Measurements from ENCODE around the gene CSMD2.

CSMD2 gene

DNA sequence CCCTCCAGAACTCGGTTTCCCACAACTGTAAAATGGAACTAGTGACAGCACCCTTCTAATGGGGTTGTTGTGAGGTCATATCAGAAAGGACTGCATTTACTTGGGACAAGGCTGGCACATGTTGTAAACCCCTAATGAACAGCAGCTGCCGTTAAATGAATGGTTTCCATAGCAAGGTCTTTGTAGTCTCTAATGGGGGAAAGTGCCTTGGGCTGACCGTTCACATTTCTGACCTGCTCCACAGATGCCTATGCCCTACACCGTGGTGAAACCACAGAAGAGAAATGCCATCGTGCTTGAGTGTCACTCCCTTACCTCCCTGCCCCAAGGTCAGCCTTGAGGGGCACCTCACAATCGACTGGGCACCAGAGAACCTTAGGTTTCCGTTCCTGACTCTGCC is 549.5 kb downstream of the CSMD2 start:
- Histone ChIP-seq H3K9me3 (ENCODE audit: insufficient read depth, low read length) (no peaks in the 10 kb centered on the region), H2AFZ (ENCODE audit: low read depth, low read length) (no peak overlapping the region), H3K4me2 (ENCODE audit: low read length) (no peak overlapping the region), H3K4me3 (ENCODE audit: low read length) (no peak overlapping the region), H3K79me2 (ENCODE audit: low read length) (no peaks in the 10 kb centered on the region), H4K20me1 (ENCODE audit: insufficient read depth, low read length) (no peaks in the 10 kb centered on the region), H3K27ac (ENCODE audit: low read length) (no peak overlapping the region), H3K4me1 (ENCODE audit: low read length) (no peaks in the 10 kb centered on the region), H3K36me3 (replicated peaks; ENCODE audit: low read depth, low read length) (no peaks in the 10 kb centered on the region), H3K27me3 (ENCODE audit: low read depth, low read length) (peaks cover 14% of the 10 kb centered on the region; the same call in 1 of the 2 replicates), H3K9ac (ENCODE audit: low read length) (no peak overlapping the region)
- no peak for TF ChIP-seq EZH2phosphoT487 (IDR thresholded peaks at IDR 0.05; ENCODE audit: low read depth)
- TF ChIP-seq, protein P1, sequence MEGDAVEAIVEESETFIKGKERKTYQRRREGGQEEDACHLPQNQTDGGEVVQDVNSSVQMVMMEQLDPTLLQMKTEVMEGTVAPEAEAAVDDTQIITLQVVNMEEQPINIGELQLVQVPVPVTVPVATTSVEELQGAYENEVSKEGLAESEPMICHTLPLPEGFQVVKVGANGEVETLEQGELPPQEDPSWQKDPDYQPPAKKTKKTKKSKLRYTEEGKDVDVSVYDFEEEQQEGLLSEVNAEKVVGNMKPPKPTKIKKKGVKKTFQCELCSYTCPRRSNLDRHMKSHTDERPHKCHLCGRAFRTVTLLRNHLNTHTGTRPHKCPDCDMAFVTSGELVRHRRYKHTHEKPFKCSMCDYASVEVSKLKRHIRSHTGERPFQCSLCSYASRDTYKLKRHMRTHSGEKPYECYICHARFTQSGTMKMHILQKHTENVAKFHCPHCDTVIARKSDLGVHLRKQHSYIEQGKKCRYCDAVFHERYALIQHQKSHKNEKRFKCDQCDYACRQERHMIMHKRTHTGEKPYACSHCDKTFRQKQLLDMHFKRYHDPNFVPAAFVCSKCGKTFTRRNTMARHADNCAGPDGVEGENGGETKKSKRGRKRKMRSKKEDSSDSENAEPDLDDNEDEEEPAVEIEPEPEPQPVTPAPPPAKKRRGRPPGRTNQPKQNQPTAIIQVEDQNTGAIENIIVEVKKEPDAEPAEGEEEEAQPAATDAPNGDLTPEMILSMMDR (IDR thresholded peaks at IDR 0.05; ENCODE audit: low read depth, low read length) = no peak

DNA sequence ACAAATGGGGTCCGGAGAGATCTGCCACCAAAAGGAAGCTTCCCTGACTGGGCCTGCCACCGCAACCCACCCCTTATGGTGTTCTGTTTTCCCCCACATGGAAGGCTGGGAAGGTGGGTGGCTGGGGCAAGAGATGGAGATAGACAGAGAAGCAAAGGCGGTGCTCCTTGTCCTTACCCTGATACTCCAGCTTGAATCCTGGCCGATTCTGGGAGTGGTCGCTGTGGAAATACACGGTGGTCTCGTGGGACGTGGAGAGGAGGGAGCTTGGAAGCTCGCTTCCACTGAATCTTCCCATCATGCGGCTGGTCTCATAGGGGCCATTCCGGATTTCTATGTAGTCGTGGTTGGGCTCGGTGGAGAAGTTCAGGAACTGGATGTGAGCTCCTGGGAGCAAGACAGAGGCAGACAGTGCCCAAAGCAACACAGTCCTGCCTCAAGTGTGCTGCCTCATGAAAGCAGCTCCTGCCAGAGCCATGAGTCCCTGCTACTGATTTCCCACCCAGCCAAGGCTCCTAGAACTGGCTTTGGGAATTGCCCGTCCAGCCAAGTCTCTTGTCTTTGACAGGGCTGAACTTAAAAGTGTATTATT is 554.1 kb downstream of the CSMD2 start:
- no peak overlapping the region for H3K9ac ChIP-seq (ENCODE audit: low read length)
- H3K4me2 ChIP-seq (ENCODE audit: low read length) = no peak overlapping the region
- H2AFZ ChIP-seq (ENCODE audit: low read depth, low read length) = no peak overlapping the region
- H3K79me2 ChIP-seq (ENCODE audit: low read length) = no peaks in the 10 kb centered on the region
- no peak overlapping the region for H3K27ac ChIP-seq (ENCODE audit: low read length)
- H3K27me3 ChIP-seq (ENCODE audit: low read depth, low read length) = peaks cover 14% of the 10 kb centered on the region; the same call in 1 of the 2 replicates
- no peaks in the 10 kb centered on the region for H3K4me1 ChIP-seq (ENCODE audit: low read length)
- no peaks in the 10 kb centered on the region for H3K36me3 ChIP-seq (replicated peaks; ENCODE audit: low read depth, low read length)
- H3K9me3 ChIP-seq (ENCODE audit: insufficient read depth, low read length) = no peaks in the 10 kb centered on the region
- H3K4me3 ChIP-seq (ENCODE audit: low read length) = no peak overlapping the region
- H4K20me1 ChIP-seq (ENCODE audit: insufficient read depth, low read length) = no peaks in the 10 kb centered on the region
- no peak for TF ChIP-seq EZH2phosphoT487 (IDR thresholded peaks at IDR 0.05; ENCODE audit: low read depth)
- TF ChIP-seq, protein P1 (IDR thresholded peaks at IDR 0.05; ENCODE audit: low read depth, low read length) = no peak

GRCh38 chr1:33610391-33610790 is 554.6 kb downstream of the CSMD2 start:
- H2AFZ ChIP-seq (ENCODE audit: low read depth, low read length) = no peak overlapping the region
- H3K4me1 ChIP-seq (ENCODE audit: low read length) = no peaks in the 10 kb centered on the region
- H3K4me2 ChIP-seq (ENCODE audit: low read length) = no peak overlapping the region
- H3K4me3 ChIP-seq (ENCODE audit: low read length) = no peak overlapping the region
- H3K9me3 ChIP-seq (ENCODE audit: insufficient read depth, low read length) = no peaks in the 10 kb centered on the region
- no peaks in the 10 kb centered on the region for H4K20me1 ChIP-seq (ENCODE audit: insufficient read depth, low read length)
- H3K27me3 ChIP-seq (ENCODE audit: low read depth, low read length) = peaks cover 14% of the 10 kb centered on the region; the same call in 1 of the 2 replicates
- H3K79me2 ChIP-seq (ENCODE audit: low read length) = no peaks in the 10 kb centered on the region
- no peak overlapping the region for H3K9ac ChIP-seq (ENCODE audit: low read length)
- no peaks in the 10 kb centered on the region for H3K36me3 ChIP-seq (replicated peaks; ENCODE audit: low read depth, low read length)
- no peak overlapping the region for H3K27ac ChIP-seq (ENCODE audit: low read length)
- TF ChIP-seq EZH2phosphoT487 (IDR thresholded peaks at IDR 0.05; ENCODE audit: low read depth) = no peak
- TF ChIP-seq, protein P1 (IDR thresholded peaks at IDR 0.05; ENCODE audit: low read depth, low read length) = no peak

DNA sequence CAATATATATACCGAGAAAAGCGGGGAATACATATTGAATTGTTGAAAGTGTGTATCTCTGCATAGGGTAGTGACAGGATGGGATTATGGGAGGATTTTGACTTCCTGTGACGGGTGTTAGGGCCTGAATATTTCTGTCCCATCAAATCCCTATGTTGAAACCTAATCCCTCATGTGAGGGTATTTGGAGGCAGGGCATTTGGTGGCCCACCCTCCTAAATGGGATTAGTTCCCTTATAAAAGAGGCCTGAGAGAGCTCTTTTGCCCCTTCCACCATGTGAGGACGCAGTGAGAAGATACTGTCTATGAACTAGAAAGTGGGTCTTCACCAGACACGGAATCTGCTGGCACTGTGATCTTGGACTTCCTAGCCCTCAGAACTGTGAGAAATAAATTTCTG is 555.3 kb downstream of the CSMD2 start:
- H2AFZ ChIP-seq (ENCODE audit: low read depth, low read length) = no peak overlapping the region
- H3K36me3 ChIP-seq (replicated peaks; ENCODE audit: low read depth, low read length) = no peaks in the 10 kb centered on the region
- no peaks in the 10 kb centered on the region for H3K9me3 ChIP-seq (ENCODE audit: insufficient read depth, low read length)
- peaks cover 14% of the 10 kb centered on the region; the same call in 1 of the 2 replicates for H3K27me3 ChIP-seq (ENCODE audit: low read depth, low read length)
- no peaks in the 10 kb centered on the region for H3K4me1 ChIP-seq (ENCODE audit: low read length)
- H3K79me2 ChIP-seq (ENCODE audit: low read length) = no peaks in the 10 kb centered on the region
- no peak overlapping the region for H3K4me2 ChIP-seq (ENCODE audit: low read length)
- no peaks in the 10 kb centered on the region for H4K20me1 ChIP-seq (ENCODE audit: insufficient read depth, low read length)
- no peak overlapping the region for H3K9ac ChIP-seq (ENCODE audit: low read length)
- H3K4me3 ChIP-seq (ENCODE audit: low read length) = no peak overlapping the region
- no peak overlapping the region for H3K27ac ChIP-seq (ENCODE audit: low read length)
- TF ChIP-seq EZH2phosphoT487 (IDR thresholded peaks at IDR 0.05; ENCODE audit: low read depth) = no peak
- TF ChIP-seq, protein P1 (IDR thresholded peaks at IDR 0.05; ENCODE audit: low read depth, low read length) = no peak
